Neural cell (in vitro differentiated cells): ENCODE results near the gene SUGCT. TPM values are rescaled to one million over a fixed set of nuclear protein-coding genes. Genes with fewer than 3 reads are reported as not detected.

Source experiments
- H2AFZ ChIP-seq: fragments of 200-600, 300-800 bp; sonication (generic), shearing (Covaris generic); 2 replicates; pipeline ENCODE4 v1.6.0; 2014; ENCODE audit warnings: low read depth, mild to moderate bottlenecking, antibody characterized with exemption, low read length, moderate library complexity
- H3F3A ChIP-seq: fragments of 200-600 bp; shearing (Covaris generic); 2 replicates; pipeline ENCODE4 v1.6.1; 2016; ENCODE audit warnings: mild to moderate bottlenecking, moderate library complexity, mixed read lengths, antibody characterized with exemption, low read length; ENCODE audit not compliant: insufficient read depth, poor library complexity, severe bottlenecking
- H3K27ac ChIP-seq: fragments of 200-600, 300-800 bp; sonication (generic), shearing (Covaris generic); 2 replicates; pipeline ENCODE4 v1.5.1; 2014; ENCODE audit warnings: mild to moderate bottlenecking, low read length, moderate library complexity
- H3K27me3 ChIP-seq: fragments of 300-800, 200-600 bp; sonication (generic), shearing (Covaris generic); 2 replicates; pipeline ENCODE4 v1.6.0; 2014; ENCODE audit warnings: mild to moderate bottlenecking, low read depth, low read length, moderate library complexity; ENCODE audit not compliant: insufficient read depth
- H3K36me3 ChIP-seq: fragments of 300-800, 200-600 bp; sonication (generic), shearing (Covaris generic); 2 replicates; pipeline ENCODE4 v1.5.1; 2014; ENCODE audit warnings: mild to moderate bottlenecking, antibody characterized with exemption, low read length, moderate library complexity; ENCODE audit not compliant: insufficient read depth
- H3K4me2 ChIP-seq: fragments of 300-800, 200-600 bp; sonication (generic), shearing (Covaris generic); 2 replicates; pipeline ENCODE4 v1.6.0; 2014; ENCODE audit warnings: mild to moderate bottlenecking, low read length
- H3K4me3 ChIP-seq: fragments of 300-800, 200-600 bp; sonication (generic), shearing (Covaris generic); 2 replicates; pipeline ENCODE4 v1.5.1; 2014; ENCODE audit warnings: mild to moderate bottlenecking, low read length, moderate library complexity
- H3K79me2 ChIP-seq: fragments of 200-600 bp; shearing (Covaris generic); replicated peaks from 2 replicates; pipeline ENCODE4 v1.6.0; 2014; ENCODE audit warnings: mild to moderate bottlenecking, low read length, moderate library complexity; ENCODE audit not compliant: insufficient read depth
- H3K9ac ChIP-seq: fragments of 300-800, 200-600 bp; sonication (generic), shearing (Covaris generic); 2 replicates; pipeline ENCODE4 v1.6.1; 2016; ENCODE audit warnings: mild to moderate bottlenecking, low read length, mixed read lengths
- H3K9me2 ChIP-seq: fragments of 200-600 bp; shearing (Covaris generic); 2 replicates; pipeline ENCODE4 v1.6.1; 2016; ENCODE audit warnings: mild to moderate bottlenecking, low read length, mixed read lengths; ENCODE audit not compliant: insufficient read depth
- H3K9me3 ChIP-seq: fragments of 200-600, 300-800 bp; sonication (generic), shearing (Covaris generic); 2 replicates; pipeline ENCODE4 v1.6.1; 2016; ENCODE audit warnings: mild to moderate bottlenecking, mixed run types, low read length, moderate library complexity, mixed read lengths
- H4K20me1 ChIP-seq: fragments of 200-600 bp; shearing (Covaris generic); 2 replicates; pipeline ENCODE4 v1.6.1; 2016; ENCODE audit warnings: mild to moderate bottlenecking, mixed run types; ENCODE audit not compliant: insufficient read depth
- CTCF ChIP-seq: fragments of 450-650 bp; IDR thresholded peaks from 2 replicates; pipeline ENCODE4 v1.5.1; 2014; ENCODE audit warnings: antibody characterized with exemption, mild to moderate bottlenecking, moderate library complexity; ENCODE audit not compliant: poor library complexity, severe bottlenecking
- EP300 ChIP-seq: fragments of 450-650 bp; conservative IDR thresholded peaks from 2 replicates; pipeline ENCODE4 v1.6.1; 2014; ENCODE audit warnings: antibody characterized with exemption, mild to moderate bottlenecking, moderate library complexity; ENCODE audit not compliant: poor library complexity, severe bottlenecking
- EZH2 ChIP-seq: fragments of 200-600, 300-800 bp; shearing (Covaris generic), sonication (generic); IDR thresholded peaks from 2 replicates; pipeline ENCODE4 v1.6.1; 2014; ENCODE audit warnings: antibody characterized with exemption, low read length, borderline replicate concordance, mild to moderate bottlenecking; ENCODE audit not compliant: insufficient read depth, poor library complexity, severe bottlenecking
- MXI1 ChIP-seq: fragments of 450-650 bp; conservative IDR thresholded peaks from 2 replicates; pipeline ENCODE4 v1.6.1; 2014; ENCODE audit warnings: antibody characterized with exemption, mild to moderate bottlenecking; ENCODE audit not compliant: poor library complexity, severe bottlenecking
- POLR2AphosphoS5 ChIP-seq: IDR thresholded peaks from 2 replicates; pipeline ENCODE4 v1.6.1; 2012
- RAD21 ChIP-seq: fragments of 450-650 bp; conservative IDR thresholded peaks from 2 replicates; pipeline ENCODE4 v1.6.1; 2014; ENCODE audit warnings: antibody characterized with exemption, mild to moderate bottlenecking, moderate library complexity
- REST ChIP-seq: IDR thresholded peaks from 2 replicates; pipeline ENCODE4 v1.6.1; 2012; ENCODE audit warnings: borderline replicate concordance
- SMC3 ChIP-seq: fragments of 450-650 bp; conservative IDR thresholded peaks from 2 replicates; pipeline ENCODE4 v1.6.1; 2014; ENCODE audit warnings: antibody characterized with exemption, mild to moderate bottlenecking, moderate library complexity; ENCODE audit not compliant: poor library complexity
- TAF1 ChIP-seq: IDR thresholded peaks from 2 replicates; pipeline ENCODE4 v1.6.1; 2012; ENCODE audit warnings: low read depth
- polyA plus RNA-seq: library from polyadenylated mRNA; depleted of rRNA; stranded (reverse); fragments of >200 nt; gene quantifications from 2 replicates; pipeline ENCODE4 v1.2.3, GENCODE V29; 2014

Gene SUGCT
- polyA plus RNA-seq, 1 donor from 2014 or later = not detected

- H3K27ac ChIP-seq = no peak overlapping the region
- H3K9me2 ChIP-seq = no peaks in the 10 kb centered on the region
- TF ChIP-seq POLR2AphosphoS5 (no peak), EP300 (no peak), CTCF (no peak), RAD21 (no peak), TAF1 (no peak), EZH2 (no peak), SMC3 (no peak), REST (no peak), MXI1 (no peak)
- H2AFZ ChIP-seq = no peak overlapping the region
- no peak overlapping the region for H3K4me2 ChIP-seq
- no peak overlapping the region for H3K9ac ChIP-seq
- no peaks in the 10 kb centered on the region for H3K9me3 ChIP-seq
- no peaks in the 10 kb centered on the region for H3F3A ChIP-seq
- no peaks in the 10 kb centered on the region for H3K36me3 ChIP-seq
- H3K79me2 ChIP-seq = no peaks in the 10 kb centered on the region
- H4K20me1 ChIP-seq = no peaks in the 10 kb centered on the region
- H3K4me3 ChIP-seq = no peak overlapping the region
- no peaks in the 10 kb centered on the region for H3K27me3 ChIP-seq
Observed at GRCh38 chr7:40156988-40157387, 22.2 kb downstream of the SUGCT start.

GRCh38 chr7:40162516-40162915 is 27.7 kb downstream of the SUGCT start:
- Histone ChIP-seq H3K9me3 (no peaks in the 10 kb centered on the region), H4K20me1 (no peaks in the 10 kb centered on the region), H2AFZ (no peak overlapping the region), H3K79me2 (no peaks in the 10 kb centered on the region), H3K4me2 (no peak overlapping the region), H3K27me3 (no peaks in the 10 kb centered on the region), H3K4me3 (no peak overlapping the region), H3F3A (no peaks in the 10 kb centered on the region), H3K27ac (no peak overlapping the region), H3K9me2 (no peaks in the 10 kb centered on the region), H3K36me3 (no peaks in the 10 kb centered on the region), H3K9ac (no peak overlapping the region)
- no peak for TF ChIP-seq EZH2
- TF ChIP-seq MXI1 = no peak

- no peaks in the 10 kb centered on the region for H3K9me3 ChIP-seq
- no peak overlapping the region for H2AFZ ChIP-seq
- H3K79me2 ChIP-seq = no peaks in the 10 kb centered on the region
- H3K4me3 ChIP-seq = no peak overlapping the region
- H3K27me3 ChIP-seq = no peaks in the 10 kb centered on the region
- no peaks in the 10 kb centered on the region for H3F3A ChIP-seq
- no peak overlapping the region for H3K9ac ChIP-seq
- H3K36me3 ChIP-seq = no peaks in the 10 kb centered on the region
- TF ChIP-seq REST (no peak), POLR2AphosphoS5 (no peak), EZH2 (no peak), TAF1 (no peak), MXI1 (no peak), CTCF (no peak), RAD21 (no peak), SMC3 (no peak), EP300 (no peak)
- H3K27ac ChIP-seq = no peak overlapping the region
- no peak overlapping the region for H3K4me2 ChIP-seq
- no peaks in the 10 kb centered on the region for H4K20me1 ChIP-seq
- no peaks in the 10 kb centered on the region for H3K9me2 ChIP-seq
Observed at GRCh38 chr7:40165216-40165615, 30.4 kb downstream of the SUGCT start.
